Glomerular visceral epithelial cell (primary cell): Measurements from ENCODE around the gene ABCA2.

ENCODE experiments used
- DNase-seq: peaks from one replicate; pipeline ENCODE4 v3.0.0-alpha.2; 2016; ENCODE audit errors: extremely low spot score

ABCA2 gene

DNA sequence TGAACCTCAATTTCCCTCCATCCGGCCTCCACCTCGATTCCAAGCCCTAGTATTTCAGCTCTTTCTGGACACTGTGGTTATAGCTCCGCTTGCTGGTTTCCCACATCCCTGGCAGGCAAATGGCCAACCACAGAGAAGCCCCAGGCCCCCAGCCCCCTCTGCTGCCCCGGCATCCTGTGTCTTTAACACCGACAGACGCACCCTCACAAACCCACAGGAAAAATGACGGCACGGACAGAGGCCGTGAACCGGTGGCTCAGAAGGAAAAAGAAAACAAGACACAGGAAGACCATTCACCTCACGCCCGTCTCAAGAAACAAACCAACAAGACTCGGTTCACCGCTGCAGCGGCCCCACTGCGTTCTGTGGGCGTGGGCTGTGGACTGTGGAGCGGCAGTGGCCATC is 30.2 kb downstream of the ABCA2 start:
- DNase-seq: peak; percentile 52

DNA sequence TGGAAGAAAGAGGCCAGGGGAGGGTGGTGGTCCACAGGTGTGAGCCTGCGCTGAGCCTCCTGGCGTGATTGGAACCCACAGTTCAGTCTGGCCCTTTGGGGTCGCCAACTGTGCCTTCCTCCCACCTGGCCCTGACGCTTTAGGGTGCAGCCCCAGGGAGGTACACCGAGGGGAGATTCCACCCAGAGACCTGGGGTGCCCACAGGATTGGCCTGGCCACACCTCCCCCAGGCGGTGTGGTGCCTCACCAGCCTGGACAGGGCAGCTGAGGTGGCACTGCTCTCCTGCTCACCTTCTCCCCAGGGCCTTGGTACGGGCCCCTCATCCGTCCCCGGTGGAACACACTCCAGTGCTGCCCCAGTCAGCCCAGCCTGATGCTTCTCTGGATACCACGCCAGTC is 30.7 kb downstream of the ABCA2 start:
- DNase-seq: no peak

GRCh38 chr9:136996361-136997292 is 31.4 kb downstream of the ABCA2 start, which contains the start of gene CLIC3:
Gene CLIC3, minus strand, starts transcription at chr9:136996568. Its CDS starts 25 bp downstream, at chr9:136996543.
- DNase-seq: no peak

- no peak for DNase-seq
Measured at GRCh38 chr9:136995772-136996311, 32.2 kb downstream of the ABCA2 start.

- no peak for DNase-seq
Measured at GRCh38 chr9:136995362-136995761, 32.7 kb downstream of the ABCA2 start.

DNA sequence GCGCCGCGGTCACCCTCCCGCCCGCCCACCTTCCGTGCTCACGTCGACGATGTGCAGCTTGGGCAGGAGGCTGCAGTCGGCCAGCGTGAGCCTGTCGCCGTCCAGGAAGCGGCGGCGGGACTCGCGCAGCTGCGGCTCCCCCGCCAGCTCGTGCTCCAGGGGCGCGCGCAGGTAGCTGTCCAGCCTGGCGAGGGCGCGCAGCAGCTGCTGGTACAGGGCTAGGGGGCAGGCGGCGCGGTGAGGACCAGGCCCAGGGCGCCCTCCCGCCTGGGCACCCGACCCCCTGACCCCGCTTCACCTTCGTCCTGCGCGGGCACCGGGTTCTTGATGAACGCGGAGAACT is 33.2 kb downstream of the ABCA2 start:
- DNase-seq: no peak

DNA sequence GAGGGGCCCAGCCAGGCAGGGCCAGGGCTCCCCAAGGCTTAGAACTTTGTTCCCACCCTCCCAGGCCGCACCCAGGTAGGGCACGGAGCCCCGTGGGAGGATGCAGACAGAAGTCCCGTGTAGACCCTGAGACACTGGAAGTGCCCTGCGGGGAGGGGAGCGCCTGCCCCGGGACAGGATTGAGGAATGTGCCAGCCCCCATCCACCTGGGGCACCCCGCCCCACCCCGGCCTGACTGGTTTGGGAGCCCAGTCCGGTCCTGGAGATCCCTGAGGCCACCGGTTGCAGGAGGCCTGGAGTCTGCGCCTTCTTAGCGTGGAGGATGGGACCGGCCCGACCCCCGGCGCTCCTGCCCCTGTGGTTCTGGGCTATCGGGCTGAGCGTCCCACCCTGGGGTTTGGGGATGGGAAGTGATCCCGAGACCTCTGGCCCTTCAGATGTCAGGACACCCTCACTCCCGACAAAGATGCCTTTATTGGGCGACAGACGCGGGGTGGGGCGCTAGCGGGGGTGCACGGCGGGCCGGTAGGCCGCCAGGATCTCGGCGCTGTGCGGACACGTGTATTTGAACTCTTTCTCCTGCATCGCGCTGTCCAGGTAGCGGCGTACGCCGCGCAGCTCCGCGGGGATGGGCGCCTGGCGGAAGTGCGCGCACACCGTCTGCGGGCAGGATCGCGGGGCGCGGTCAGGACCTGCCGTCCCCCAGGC is 33.7 kb downstream of the ABCA2 start:
- DNase-seq: no peak

DNA sequence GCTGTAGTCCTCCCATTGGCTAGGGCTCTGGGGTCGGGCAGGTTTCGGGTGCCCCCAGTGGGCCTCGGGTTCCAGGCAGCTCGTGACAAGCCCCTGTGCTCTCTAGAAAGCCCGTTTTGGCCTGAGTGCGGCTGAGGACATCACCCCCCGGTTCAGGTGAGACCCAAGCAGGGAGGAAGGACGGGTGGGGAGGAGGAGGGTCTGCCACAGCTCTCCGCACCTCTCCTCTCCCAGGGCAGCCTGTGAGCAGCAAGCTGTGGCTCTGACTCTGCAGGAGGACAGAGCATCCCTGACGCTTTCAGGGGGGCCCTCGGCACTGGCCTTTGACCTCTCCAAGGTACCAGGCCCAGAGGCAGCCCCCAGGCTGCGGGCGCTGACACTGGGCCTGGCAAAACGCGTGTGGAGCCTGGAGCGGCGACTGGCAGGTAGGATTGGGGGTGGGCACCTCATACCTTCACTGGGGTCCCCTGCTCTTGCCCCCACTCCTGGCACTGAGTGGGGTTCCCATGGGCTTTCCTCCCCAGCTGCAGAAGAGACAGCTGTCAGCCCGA is 35.1 kb downstream of the ABCA2 start:
- no peak for DNase-seq

DNA sequence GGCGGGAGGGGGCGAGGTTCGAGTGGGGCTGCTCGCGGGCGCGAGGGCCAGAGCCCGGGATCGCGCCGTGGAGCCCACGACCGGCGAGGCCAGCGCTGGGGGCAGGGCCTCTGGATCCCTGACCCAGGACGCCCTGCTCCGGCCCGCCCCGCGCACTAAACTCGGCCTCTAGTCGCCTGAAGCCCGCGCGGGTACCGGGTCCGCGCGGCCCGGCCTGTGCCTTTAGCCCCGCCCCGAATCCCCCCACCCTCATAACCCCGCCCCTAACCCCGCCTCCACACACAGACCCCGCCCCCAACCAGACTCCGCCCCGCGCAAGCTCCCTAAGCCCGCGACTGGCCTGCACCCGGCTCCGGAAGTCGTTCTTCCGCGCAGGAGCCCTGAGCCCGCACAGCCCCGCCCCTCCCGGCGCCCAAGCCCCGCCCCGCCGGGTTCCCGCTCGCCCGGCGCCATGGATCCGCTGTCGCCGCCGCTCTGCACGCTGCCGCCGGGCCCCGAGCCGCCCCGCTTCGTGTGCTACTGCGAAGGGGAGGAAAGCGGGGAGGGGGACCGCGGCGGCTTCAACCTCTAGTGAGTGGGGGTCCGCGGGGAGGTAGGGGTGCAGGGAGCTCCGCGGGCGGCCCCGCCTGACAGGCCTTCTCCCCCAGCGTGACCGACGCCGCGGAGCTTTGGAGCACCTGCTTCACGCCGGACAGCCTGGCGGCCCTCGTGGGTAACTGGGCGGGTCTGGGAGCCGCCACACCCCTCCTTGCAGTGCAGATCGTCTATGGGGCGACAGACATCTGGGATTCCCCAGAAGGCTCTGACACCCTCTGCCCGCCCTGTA is 35.8 kb downstream of the ABCA2 start, which contains the start of gene PAXX:
Gene PAXX, plus strand, starts transcription at position 430 of the 826 bp plus-strand sequence. Its CDS starts 22 bp downstream, at position 452.
- peak; percentile 94 for DNase-seq

DNA sequence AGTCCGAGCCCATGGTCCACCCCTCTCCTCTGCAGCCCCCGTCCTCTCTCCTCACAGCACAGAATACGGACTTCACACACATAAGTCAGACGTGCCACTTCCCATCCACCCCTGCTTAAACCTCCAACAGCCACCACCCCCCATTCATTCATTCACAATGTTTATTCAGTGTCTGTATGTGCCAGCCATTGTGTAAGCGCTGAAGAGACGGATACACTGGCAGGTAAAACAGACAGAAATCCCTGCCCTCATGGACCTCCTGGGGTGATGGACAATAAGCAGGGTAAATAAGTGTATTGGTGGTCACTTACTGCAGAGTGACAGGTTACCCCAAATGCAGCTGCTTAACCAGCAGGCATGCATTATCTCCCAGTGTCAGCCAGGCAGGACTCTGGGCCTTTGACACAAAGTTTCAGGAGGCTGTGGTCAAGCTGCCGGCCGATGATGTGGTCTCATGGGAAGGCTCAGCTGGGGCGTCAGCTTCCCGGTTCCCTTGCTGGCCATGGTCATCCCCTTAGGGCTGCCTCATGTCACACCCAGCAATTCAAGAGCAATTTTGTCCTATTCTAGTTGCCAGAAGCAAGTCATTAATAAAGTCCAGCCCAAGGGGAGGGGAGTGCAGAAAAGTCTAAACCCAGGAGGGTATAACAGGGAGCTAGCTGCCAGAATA is 37.7 kb downstream of the ABCA2 start:
- no peak for DNase-seq

DNA sequence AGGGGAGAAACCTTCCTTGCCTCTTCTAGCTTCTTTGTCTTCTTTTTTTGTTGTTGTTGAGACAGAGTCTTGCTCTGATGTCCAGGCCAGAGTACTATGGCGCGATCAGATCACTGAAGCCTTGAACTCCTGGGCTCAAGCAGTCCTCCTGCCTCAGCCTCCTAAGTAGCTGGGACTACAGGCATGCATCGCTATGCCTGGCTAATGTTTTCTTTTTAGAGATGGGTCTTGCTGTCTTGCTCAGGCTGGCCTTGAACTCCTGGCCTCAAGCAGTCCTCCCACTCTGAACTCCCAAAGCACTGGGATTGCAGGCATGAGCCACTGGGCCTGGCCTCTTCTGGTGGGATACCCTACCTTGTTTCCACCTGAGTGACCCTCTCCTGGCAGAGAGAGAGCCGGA is 39.2 kb downstream of the ABCA2 start:
- DNase-seq: no peak

GRCh38 chr9:136985853-136986252 is 42.2 kb downstream of the ABCA2 start:
- DNase-seq: no peak

- no peak for DNase-seq
Measured at GRCh38 chr9:136985027-136985602, 42.9 kb downstream of the ABCA2 start.

DNA sequence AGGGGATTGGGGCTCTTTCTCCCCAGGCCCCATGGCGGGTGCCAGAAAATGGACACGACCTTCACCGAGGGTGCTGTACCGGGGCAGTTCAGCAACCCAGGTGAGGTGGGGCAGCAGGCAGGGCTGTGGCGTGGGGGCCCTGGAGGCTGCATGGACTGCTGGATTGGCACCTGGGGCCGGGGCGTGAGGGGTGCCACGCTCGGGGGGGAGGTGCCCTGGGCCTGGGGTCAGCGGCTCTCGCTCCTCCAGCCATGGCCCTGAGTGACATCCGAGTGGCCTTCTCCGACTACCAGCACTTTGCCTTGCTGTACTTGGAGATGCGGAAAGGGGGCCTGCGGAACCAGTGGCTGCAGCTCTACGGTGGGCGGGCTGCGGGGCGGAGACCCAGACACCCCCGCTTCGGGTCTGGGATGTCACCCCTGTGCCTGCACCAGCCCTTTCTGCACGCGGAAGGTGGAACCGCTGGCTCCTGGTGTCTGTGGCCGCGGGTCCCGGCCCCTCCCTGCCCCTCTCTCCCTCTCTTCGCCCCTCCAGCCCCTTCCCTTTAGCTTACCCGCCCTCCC is 43.5 kb downstream of the ABCA2 start:
- no peak for DNase-seq

GRCh38 chr9:136983656-136984314 is 44.3 kb downstream of the ABCA2 start:
- no peak for DNase-seq

GRCh38 chr9:136983167-136983566 is 44.9 kb downstream of the ABCA2 start:
- no peak for DNase-seq

DNA sequence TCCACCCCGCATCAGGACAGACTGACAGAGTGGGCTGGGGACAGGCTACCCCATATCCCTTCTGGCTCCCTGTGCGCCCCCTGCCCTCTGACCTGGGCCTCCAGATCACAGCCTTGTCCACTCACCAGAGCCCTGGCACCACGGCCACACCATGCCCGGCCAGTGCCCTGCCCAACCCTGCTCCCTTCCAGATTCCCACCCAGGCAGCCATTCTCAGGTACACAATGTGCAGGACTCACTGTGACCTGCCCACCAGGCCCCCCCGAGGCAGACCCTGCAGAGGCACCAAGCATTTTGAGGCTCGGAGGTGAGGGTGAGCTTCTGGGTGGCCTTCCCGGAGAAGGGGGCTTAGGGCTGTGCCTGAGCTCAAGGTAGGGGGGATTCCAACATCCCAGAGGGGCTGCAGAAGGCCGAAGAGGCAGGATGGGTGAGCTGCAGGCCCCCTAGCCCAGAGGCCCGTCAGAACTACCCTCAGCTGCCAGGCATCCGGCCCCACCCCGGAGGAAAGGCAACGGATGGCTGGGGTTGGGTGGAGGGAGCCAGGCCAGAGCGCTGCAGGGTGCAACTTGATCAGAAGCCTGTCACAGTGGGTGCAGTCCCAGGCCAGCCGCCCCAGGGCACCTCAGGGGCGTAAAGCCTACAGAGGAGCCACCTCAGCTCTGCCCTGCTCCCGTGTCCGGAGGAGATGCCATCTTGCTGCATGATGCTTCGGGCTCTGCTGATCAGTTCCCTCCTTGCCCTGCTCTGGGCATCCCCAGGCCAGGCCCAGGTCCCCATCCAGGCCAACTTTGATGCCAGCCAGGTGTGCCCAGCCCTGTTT is 45.6 kb downstream of the ABCA2 start, which contains the start of gene LCNL1:
Gene LCNL1, plus strand, starts transcription at position 762 of the 820 bp plus-strand sequence. CDS start 594 bp downstream, outside the sequence.
- no peak for DNase-seq

GRCh38 chr9:136981588-136982231 is 46.3 kb downstream of the ABCA2 start:
- DNase-seq: no peak
